Measurements from ENCODE around the gene CX3CR1. TPM values are rescaled to one million over a fixed set of nuclear protein-coding genes. Genes with fewer than 3 reads are reported as not detected.

The CX3CR1 gene
- total and polyA plus RNA-seq, 2 donors (not counting 1 experiment from before 2014, with no cell fraction given) = 0.16 to 0.27 TPM

GRCh38 chr3:39287216-39288164 lies 7.7 kb upstream of the CX3CR1 start:
- Histone ChIP-seq H3K27ac (ENCODE audit: low read length in 2 of 2) (no peak overlapping the region), H3K9ac (ENCODE audit: low read length) (no peak overlapping the region), H3K9me3 (ENCODE audit: control extremely low read depth in 1 of 3, control insufficient read depth in 2 of 3, insufficient read depth in 1 of 3, low read length in 2 of 3) (no peaks in the 10 kb centered on the region), H3K36me3 (replicated peaks in 1 of 2; ENCODE audit: control extremely low read depth in 1 of 2, control insufficient read depth in 1 of 2, extremely low read depth in 1 of 2, insufficient read depth in 2 of 2, low read length in 1 of 2) (no peaks in the 10 kb centered on the region), H2AFZ (ENCODE audit: insufficient read depth, low read depth, low read length, poor library complexity, severe bottlenecking) (no peak overlapping the region), H3K27me3 (replicated peaks in 1 of 4; ENCODE audit: control extremely low read depth in 1 of 4, control insufficient read depth in 3 of 4, insufficient read depth in 4 of 4, low read length in 3 of 4) (no peaks in the 10 kb centered on the region), H3K4me2 (replicated peaks; ENCODE audit: low read depth, low read length, poor library complexity, severe bottlenecking) (no peak overlapping the region), H4K20me1 (ENCODE audit: control insufficient read depth, insufficient read depth, low read length, poor library complexity, severe bottlenecking) (no peaks in the 10 kb centered on the region), H3K4me1 (ENCODE audit: control insufficient read depth in 2 of 2, insufficient read depth in 2 of 2, low read length in 2 of 2) (peaks cover 13 to 30% of the 10 kb centered on the region in 2 donors), H3K79me2 (ENCODE audit: control insufficient read depth, insufficient read depth, low read length) (no peaks in the 10 kb centered on the region), H3K4me3 (ENCODE audit: control extremely low read depth in 1 of 5, extremely low read depth in 1 of 5, insufficient read depth in 1 of 5, low read depth in 2 of 5, low read length in 4 of 5) (no peak overlapping the region)
- CTCF ChIA-PET = interaction anchor here (0.8 to 31.5 kb wide), 60 partner anchors 9 to 792 kb away, joined by 3 to 1573 read pairs (median 6); partner anchors contain the start of genes CX3CR1, EXOG, GORASP1 and RPSA
- WGBS (ENCODE audit: insufficient coverage) = 84% methylated on average over 5 of the region's 8 CpGs
- POLR2A ChIA-PET = interaction anchor here (1.0 to 1.7 kb wide), 5 partner anchors 32 to 180 kb away, joined by 3 to 23 read pairs (median 7); partner anchors contain the start of genes GORASP1 and TTC21A
- H3K9me3 Mint-ChIP-seq (ENCODE audit: insufficient read depth) = no peaks in the 10 kb centered on the region
- H3K4me3 Mint-ChIP-seq = no peak overlapping the region
- no peak overlapping the region for H3K27ac Mint-ChIP-seq
- TF ChIP-seq EZH2 (IDR thresholded peaks at IDR 0.05; ENCODE audit: borderline replicate concordance, insufficient read depth, low read depth, low read length, poor library complexity, severe bottlenecking) = no peak
- TF ChIP-seq, protein P1, sequence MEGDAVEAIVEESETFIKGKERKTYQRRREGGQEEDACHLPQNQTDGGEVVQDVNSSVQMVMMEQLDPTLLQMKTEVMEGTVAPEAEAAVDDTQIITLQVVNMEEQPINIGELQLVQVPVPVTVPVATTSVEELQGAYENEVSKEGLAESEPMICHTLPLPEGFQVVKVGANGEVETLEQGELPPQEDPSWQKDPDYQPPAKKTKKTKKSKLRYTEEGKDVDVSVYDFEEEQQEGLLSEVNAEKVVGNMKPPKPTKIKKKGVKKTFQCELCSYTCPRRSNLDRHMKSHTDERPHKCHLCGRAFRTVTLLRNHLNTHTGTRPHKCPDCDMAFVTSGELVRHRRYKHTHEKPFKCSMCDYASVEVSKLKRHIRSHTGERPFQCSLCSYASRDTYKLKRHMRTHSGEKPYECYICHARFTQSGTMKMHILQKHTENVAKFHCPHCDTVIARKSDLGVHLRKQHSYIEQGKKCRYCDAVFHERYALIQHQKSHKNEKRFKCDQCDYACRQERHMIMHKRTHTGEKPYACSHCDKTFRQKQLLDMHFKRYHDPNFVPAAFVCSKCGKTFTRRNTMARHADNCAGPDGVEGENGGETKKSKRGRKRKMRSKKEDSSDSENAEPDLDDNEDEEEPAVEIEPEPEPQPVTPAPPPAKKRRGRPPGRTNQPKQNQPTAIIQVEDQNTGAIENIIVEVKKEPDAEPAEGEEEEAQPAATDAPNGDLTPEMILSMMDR (IDR thresholded peaks at IDR 0.05) = no peak
- ATAC-seq (ENCODE audit: low read depth) (no peak), DNase-seq (no peak)
- peaks cover 44% of the 10 kb centered on the region for H3K4me1 Mint-ChIP-seq
- intact Hi-C loops (cut with micrococcal nuclease) = loop anchor here (1.0 to 2.0 kb wide), 10 partner anchors 32 to 766 kb away; partner anchors contain the start of genes SCN11A and SLC25A38
- no peaks in the 10 kb centered on the region for H3K27me3 Mint-ChIP-seq

DNA sequence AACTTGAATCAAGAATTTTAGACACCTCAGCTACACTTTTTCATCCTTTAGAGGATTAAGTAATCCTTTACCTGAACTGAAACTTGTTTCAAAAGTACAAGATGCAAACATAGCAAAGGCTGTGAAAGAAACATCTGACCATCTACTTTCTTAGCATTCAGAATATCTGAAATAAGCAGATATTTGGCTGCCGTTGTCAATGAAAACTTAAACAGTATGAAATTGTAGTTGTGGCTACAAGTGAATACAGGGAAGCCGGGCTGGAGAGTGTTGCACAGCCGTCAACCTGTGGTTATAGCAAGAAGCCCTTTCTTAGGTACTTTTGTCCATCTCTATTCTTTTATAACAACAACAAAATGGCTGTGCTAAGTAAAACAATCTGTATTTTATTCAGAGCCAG lies 6.9 kb upstream of the CX3CR1 start:
- H3K9me3 Mint-ChIP-seq (ENCODE audit: insufficient read depth) = no peaks in the 10 kb centered on the region
- Histone ChIP-seq H3K4me1 (ENCODE audit: control insufficient read depth in 2 of 2, insufficient read depth in 2 of 2, low read length in 2 of 2) (peaks cover 20 to 37% of the 10 kb centered on the region in 2 donors), H3K79me2 (ENCODE audit: control insufficient read depth, insufficient read depth, low read length) (no peaks in the 10 kb centered on the region), H3K4me2 (replicated peaks; ENCODE audit: low read depth, low read length, poor library complexity, severe bottlenecking) (no peak overlapping the region), H4K20me1 (ENCODE audit: control insufficient read depth, insufficient read depth, low read length, poor library complexity, severe bottlenecking) (no peaks in the 10 kb centered on the region), H3K9ac (ENCODE audit: low read length) (no peak overlapping the region), H3K27me3 (replicated peaks in 1 of 4; ENCODE audit: control extremely low read depth in 1 of 4, control insufficient read depth in 3 of 4, insufficient read depth in 4 of 4, low read length in 3 of 4) (no peaks in the 10 kb centered on the region), H3K9me3 (ENCODE audit: control extremely low read depth in 1 of 3, control insufficient read depth in 2 of 3, insufficient read depth in 1 of 3, low read length in 2 of 3) (no peaks in the 10 kb centered on the region), H3K27ac (ENCODE audit: low read length in 2 of 2) (no peak overlapping the region), H3K36me3 (replicated peaks in 1 of 2; ENCODE audit: control extremely low read depth in 1 of 2, control insufficient read depth in 1 of 2, extremely low read depth in 1 of 2, insufficient read depth in 2 of 2, low read length in 1 of 2) (no peaks in the 10 kb centered on the region), H3K4me3 (ENCODE audit: control extremely low read depth in 1 of 5, extremely low read depth in 1 of 5, insufficient read depth in 1 of 5, low read depth in 2 of 5, low read length in 4 of 5) (no peak overlapping the region), H2AFZ (ENCODE audit: insufficient read depth, low read depth, low read length, poor library complexity, severe bottlenecking) (no peak overlapping the region)
- no peak overlapping the region for H3K4me3 Mint-ChIP-seq
- intact Hi-C loops (cut with micrococcal nuclease) = no loop called here
- no peak for TF ChIP-seq EZH2 (IDR thresholded peaks at IDR 0.05; ENCODE audit: borderline replicate concordance, insufficient read depth, low read depth, low read length, poor library complexity, severe bottlenecking)
- TF ChIP-seq, protein P1 (IDR thresholded peaks at IDR 0.05) = no peak
- H3K27ac Mint-ChIP-seq = no peak overlapping the region
- CTCF ChIA-PET = interaction anchor here (0.7 to 31.5 kb wide), 13 partner anchors 8 to 285 kb away, joined by 3 to 1573 read pairs (median 14); partner anchors contain the start of genes CX3CR1 and XIRP1
- ATAC-seq (ENCODE audit: low read depth) (no peak), DNase-seq (no peak)
- POLR2A ChIA-PET = no interaction called here
- H3K4me1 Mint-ChIP-seq = peaks cover 48% of the 10 kb centered on the region
- 100% methylated on average over 1 of the region's 3 CpGs for WGBS (ENCODE audit: insufficient coverage)
- H3K27me3 Mint-ChIP-seq = no peaks in the 10 kb centered on the region

Measured in B cell (primary cell).